Posterior vena cava (tissue), 2 donors: Measurements from ENCODE around the gene RING1. TPM values are rescaled to one million over a fixed set of nuclear protein-coding genes. Genes with fewer than 3 reads are reported as not detected.

ENCODE experiments used
- DNase-seq: peaks from one replicate; pipeline ENCODE4 v3.0.0-alpha.2; 2020; ENCODE audit warnings: low spot score
- intact Hi-C, 2 donors: fragments of 100-400 bp; cut with DNase I; formaldehyde crosslinking; loops; one replicate each; pipeline versions ENCODE4 v1.14.1 to v1.14.2; 2022 to 2023
- long read RNA-seq, 2 donors: library from polyadenylated mRNA; unstranded; transcript quantifications; one replicate each; pipeline ENCODE4 v2.0.0, GENCODE V29; 2020 to 2021
- total RNA-seq, 2 donors: library from RNA; stranded (reverse); fragmentation: NEBNext Ultra II Directional; extraction: Animal tissue kit (Norgen Biotek cat#: 25700); gene quantifications; one replicate each; pipeline ENCODE4 v1.2.1, GENCODE V29; 2021
- donor health status: DM: yes; HTN: yes; CAD: no.
- donor health status: DM: yes; HTN: yes; CAD: no.

The RING1 gene
- total RNA-seq: 10 to 100 TPM; 29.8 to 32.2 TPM
- long read RNA-seq, donor 1, partial matches to known transcripts: 3 of 4 reads
- long read RNA-seq, donor 1, other reads (novel, unspliced or antisense): 0 of 4 reads
- long read RNA-seq, donor 2, partial matches to known transcripts: 5 of 6 reads
- long read RNA-seq, donor 2, other reads (novel, unspliced or antisense): 0 of 6 reads

DNA sequence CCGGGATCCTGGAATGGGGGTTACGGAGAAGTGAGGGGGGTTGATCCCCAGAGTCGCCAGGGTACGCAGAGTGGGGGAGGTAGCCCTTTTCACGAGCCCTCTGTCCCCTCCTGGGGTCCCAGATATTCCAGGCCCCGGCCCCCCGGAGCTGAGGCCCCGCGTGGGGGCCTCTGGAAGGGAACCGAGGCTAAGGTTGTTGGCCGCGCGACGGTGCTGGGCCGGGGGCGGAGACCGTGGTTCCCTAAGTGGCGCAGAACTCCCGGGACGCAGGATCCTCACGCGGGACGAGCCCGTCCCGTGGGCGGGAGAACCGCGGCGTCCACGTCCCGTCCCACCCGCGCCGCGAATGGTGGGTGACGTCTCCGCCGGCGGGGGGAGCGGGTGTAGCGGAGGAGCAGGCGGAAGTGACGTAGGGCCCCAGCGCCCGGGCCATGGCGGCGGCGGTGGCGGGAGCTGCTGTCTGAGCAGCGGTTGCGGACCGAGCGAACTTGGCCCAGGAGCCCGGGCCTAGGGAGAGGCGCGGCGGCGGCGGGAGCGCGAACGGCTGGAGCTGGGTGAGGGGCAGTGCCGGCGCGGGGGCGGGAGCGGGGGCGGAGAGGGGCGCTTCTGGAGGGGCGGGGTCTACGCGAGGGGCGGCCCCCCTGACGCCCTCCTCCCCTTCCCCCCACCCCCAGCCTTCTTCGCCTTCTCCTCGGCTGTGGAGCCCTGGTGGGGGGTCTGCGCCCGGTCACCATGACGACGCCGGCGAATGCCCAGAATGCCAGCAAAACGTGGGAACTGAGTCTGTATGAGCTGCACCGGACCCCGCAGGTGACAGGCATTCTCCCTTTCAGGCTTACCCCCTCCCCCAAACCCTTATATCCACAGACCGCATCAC is at the start of gene RING1:
Gene RING1, plus strand, starts transcription at position 410 of the 877 bp plus-strand sequence. Its CDS starts 323 bp downstream, at position 733.
- intact Hi-C loops: no loop called here
- DNase-seq: peak; percentile 97

DNA sequence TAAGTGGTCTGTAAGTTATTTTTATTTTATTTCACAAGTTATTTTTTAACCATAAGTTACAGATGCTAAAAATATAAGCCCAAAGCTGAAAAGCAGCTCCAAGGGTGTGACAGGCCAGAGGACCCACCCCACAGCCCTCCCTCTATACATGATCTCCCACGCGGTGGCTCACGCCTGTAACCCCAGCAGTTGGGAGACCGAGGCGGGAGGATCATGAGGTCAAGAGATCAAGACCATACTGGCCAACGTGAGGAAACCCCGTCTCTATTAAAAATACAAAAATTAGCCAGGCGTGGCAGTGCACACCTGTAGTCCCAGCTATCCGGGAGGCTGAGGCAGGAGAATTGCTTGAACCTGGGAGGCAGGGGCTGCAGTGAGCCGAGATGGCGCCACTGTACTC is 48.2 kb upstream of the RING1 start:
- DNase-seq: peak; percentile 65
- intact Hi-C loops: loop anchor here in 1 of 2 donors (10.0 kb wide), 1 partner anchor 85 kb away; no protein-coding TSS in a partner anchor

DNA sequence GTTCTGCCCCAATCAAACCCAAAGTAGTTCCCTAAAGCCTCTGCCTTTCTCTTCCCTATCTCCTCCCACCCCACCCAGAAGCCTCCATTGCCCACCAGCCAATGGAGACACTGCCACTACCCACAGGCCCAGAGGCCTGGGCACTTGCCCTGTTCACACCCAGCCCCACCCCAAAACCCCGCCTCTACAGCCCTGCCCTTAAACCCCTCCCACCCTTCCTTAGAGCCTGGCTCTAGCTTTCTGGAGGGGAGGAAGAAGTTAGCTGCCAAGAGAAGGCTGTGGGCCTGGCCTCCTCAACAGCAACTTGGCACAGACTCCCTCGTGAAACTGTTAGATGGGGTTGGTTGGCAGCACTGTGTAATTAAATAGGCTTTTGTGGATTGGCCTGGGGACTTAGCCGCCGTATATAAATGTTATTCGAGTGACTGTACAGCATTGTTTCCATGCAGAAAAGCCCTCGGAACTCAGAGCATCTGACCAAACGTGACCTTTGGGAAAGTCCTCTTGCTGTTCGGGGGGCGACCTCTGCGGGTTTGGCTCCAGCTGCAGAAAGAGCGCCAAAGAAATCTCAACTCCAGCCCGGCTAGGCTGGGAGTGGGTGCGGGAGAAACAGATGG is 47.5 kb upstream of the RING1 start:
- intact Hi-C loops: loop anchor here in 1 of 2 donors (10.0 kb wide), 1 partner anchor 84 kb away; no protein-coding TSS in a partner anchor
- peak; percentile 89 for DNase-seq

DNA sequence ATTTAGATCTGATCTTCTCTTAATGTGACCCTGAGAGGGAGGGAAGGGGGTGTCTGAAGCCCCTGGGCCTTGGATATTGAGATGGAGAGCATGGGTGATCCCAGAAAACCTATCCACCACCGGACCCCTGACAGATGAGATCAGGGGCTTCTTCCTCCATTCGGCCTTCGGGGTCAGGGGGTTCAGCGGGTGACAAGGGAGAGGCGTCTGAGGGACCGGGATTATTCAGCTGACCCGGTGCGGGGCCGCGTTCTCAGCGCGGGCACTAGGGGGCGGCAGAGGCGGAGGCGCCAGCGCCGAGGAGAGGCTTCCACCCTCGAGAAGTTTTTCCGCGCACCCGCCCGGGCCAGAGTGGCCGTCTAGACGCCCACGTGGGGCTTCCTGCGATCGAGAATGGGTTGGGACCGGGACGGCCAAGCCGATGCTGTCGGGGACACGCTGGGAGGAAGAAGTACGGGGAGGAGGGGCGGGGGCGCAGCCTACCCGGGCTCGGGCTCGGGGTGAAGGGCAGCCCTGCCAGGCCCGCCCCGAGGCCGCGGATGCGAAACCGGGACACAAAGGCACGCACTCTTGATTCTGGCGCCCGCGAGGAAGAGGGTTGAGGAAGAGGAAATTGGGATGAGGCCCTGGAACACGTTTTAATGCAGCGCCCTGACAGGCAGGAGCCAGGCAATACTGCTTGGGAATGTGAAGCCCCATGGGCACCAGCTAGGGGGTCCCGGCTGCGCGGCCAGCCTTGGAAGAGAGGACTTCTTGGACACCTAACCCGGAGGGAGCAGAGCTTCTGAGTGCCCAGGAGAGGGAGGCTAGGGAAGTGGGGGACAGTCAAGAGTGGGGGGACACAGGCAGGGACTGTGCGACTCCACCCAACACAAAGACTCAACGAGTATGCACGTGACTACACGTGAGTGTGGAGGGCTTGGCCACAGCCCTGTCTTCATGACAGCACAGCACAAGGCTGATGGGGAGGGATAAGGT is 46.7 kb upstream of the RING1 start:
- DNase-seq: peak; percentile 96
- intact Hi-C loops: loop anchor here in 1 of 2 donors (10.0 kb wide), 1 partner anchor 83 kb away; no protein-coding TSS in a partner anchor

DNA sequence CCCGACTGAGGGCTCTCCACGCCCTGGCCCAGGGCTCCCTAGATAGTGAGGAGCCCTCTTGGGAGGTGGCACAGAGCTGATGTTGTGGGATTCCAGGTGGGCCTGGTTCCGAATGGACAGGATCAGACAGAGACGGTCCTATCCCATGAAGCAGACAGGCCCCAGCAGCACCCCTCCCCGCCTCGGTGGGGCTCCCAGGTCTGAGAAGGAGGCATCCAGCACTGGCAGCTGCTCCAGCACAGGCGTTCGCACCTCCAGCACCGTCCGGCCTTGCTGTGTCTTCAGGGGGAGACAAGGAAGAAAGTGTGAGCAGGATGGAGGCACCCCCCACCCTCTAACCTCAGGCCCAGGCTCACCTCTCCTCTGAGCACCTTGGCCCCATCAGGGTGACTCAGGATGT is 44.8 kb upstream of the RING1 start:
- peak; percentile 76 for DNase-seq
- intact Hi-C loops: loop anchor here in 1 of 2 donors (10.0 kb wide), 1 partner anchor 81 kb away; no protein-coding TSS in a partner anchor

DNA sequence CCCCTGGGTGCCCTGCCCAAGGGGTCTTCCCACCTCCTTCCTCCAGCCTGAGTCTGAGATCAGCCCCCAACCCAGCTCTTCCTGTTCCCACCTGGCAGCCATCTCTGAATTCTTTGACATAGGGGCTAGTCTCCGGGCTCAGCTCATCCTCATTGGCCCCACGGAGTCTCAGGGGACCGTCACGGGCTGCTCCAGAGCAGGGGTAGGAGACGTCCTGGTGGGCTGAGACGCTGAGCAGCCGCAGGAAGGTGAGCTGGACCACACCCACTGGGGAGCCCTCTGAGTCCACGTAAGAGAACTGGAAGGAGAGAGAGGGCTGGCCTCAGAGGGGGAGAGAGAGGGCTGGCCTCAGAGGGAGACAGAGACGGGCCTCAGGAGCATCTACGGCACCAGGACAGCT is 44.1 kb upstream of the RING1 start:
- peak; percentile 24 for DNase-seq
- intact Hi-C loops: loop anchor here in 1 of 2 donors (10.0 kb wide), 1 partner anchor 81 kb away; no protein-coding TSS in a partner anchor

DNA sequence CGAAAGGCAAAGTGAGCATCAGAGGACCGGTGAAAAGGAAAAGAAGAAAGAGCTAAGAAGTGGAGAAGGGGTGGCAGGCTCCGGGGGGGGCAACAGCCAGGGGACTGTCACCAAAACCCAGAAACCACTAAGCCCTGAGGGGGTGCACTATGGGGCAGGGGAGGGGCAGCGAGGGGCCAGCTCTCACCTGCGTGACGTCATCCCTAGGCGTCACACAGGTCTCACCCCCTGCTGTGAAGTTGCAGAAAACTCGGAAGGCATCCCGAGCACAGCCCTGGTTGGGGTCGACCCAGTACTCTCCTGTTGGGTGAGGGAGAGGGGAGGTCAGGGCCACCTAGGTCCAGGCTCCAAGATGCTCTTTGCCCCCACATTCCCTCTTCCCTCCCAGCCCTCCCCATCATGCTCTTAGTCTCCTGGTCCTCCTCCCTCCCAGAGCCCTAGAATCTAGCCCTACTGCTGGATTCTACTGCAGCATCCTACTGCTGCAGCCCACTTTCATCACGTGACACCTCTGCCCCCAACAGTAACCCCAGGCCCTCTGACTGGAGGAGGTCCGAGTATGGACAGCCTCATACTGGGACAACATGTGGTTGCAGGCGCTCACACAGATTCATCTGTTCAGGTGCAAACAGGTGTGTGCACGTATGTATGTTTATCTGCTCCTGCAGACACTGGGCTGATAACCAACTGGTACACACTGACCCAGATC is 43.5 kb upstream of the RING1 start:
- intact Hi-C loops: loop anchor here in 1 of 2 donors (10.0 kb wide), 1 partner anchor 80 kb away; no protein-coding TSS in a partner anchor

DNA sequence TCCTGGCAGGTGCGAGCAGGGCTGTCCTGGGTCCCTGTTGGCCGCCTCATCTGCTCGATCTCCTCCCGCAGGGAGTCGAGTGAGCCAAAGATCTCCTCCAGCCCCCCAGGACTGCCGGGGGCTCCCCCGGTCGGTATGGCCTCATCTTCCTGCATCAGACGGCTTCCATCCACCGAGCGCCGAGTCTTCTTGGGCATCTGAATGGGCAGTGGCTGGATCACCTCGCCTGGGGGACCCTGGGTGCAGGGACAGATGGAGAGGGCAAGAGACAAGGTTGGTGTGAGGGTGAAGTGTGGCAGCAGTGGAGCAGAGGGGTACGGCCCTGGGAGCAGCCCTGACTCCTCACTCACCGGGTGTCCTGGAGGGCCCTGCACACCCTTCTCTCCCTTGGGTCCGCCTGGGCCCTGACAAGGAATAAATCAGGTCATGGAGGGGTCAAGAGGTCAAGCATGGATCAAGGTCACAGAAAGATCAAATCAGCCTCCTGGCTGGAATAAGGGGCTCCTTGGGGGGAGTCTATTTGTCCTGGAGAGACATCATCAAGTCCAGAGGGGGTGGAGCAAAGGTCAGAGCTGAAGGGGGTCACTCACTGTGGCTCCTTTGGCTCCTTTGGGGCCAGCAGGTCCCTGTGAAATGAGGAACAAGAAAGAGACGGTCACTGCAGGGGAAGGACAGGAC is 42.6 kb upstream of the RING1 start:
- peak; percentile 57 for DNase-seq

More for the DNA sequence above, 43.5 kb upstream of the RING1 start:
- peak; percentile 42 for DNase-seq

DNA sequence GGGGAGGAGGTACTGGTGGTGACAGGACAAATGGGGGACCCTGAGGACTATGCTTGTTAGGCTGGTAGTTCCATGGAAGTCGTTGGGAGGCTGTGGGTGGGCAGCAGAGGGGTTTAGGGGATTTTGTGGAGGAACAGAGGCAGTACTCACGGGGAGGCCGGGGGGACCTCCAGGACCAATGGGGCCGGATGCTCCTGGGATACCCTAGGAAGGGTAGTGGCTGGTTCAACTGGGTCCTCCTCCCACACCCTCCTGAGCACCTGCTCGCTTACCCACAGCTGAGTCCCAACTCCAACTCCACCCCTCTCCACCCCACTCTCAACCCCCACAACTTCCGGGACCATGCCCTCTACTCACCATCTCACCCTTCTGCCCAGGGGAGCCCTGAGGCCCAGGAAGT is 41.9 kb upstream of the RING1 start:
- DNase-seq: peak; percentile 58
- intact Hi-C loops: loop anchor here in 1 of 2 donors (10.0 kb wide), 1 partner anchor 78 kb away; no protein-coding TSS in a partner anchor

More for the DNA sequence above, 42.6 kb upstream of the RING1 start:
- intact Hi-C loops: loop anchor here in 1 of 2 donors (10.0 kb wide), 1 partner anchor 79 kb away; no protein-coding TSS in a partner anchor

DNA sequence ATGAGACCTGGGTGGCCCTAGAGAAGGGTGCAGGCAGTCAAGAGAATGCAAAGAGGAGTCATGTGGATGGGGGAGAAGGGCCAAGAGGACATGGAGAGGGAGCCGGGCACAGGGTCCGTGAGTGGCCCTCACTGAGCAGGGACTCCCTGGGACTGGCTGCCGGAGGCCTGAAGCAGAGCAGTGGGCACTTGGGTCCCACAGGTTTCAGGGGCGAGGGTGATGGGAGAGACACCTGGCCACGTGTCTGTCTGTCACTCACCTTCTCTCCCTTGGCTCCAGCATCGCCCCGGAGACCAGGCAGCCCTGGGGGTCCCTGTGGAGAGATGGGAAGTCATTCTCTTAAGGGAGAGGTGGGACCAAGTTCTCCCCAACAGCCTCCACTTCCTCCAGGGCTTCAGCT is 41.5 kb upstream of the RING1 start:
- intact Hi-C loops: loop anchor here in 1 of 2 donors (10.0 kb wide), 1 partner anchor 78 kb away; no protein-coding TSS in a partner anchor
- peak; percentile 77 for DNase-seq

DNA sequence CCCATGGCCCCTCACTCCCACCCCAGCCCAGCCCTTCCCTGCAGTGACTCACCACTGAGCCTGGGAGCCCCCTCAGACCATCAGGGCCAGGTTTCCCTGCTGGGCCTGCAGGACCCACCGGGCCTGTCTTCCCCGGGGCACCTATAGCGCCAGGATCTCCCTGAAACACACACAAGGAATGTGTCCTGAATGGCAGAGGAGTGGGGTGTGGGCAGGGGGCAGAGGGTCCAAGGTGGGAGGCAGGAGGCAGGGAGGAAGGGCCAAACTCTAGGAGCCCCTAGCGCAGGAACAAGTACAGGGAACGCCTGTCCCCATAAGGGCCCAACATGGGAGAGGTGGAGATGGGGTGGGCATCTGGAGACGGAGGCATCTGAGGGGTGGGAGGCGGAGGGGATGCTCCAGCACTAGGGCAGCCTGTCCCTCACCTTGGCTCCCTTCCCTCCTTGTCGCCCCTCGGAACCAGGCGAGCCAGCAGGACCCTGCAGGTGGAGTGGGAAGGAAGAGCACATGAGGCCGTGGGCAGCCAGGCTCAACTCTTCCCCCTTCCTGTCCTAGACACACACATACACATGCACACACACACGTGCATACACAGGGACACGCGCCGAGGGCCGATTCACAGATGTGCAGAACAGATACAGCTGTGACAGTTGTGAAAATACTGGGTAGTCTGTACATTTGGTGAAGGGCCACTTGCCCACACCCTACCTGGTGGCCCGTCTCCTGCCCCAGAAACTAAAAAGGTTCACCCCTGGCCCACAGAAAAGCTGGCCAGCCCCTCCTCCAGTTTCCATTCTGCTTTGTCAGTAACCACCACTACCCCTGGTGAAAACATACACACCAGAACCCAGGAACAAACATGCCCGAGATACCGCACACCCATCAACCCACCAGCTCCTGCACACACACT is 40.7 kb upstream of the RING1 start:
- intact Hi-C loops: loop anchor here in 1 of 2 donors (10.0 kb wide), 1 partner anchor 77 kb away; no protein-coding TSS in a partner anchor
- DNase-seq: no peak

DNA sequence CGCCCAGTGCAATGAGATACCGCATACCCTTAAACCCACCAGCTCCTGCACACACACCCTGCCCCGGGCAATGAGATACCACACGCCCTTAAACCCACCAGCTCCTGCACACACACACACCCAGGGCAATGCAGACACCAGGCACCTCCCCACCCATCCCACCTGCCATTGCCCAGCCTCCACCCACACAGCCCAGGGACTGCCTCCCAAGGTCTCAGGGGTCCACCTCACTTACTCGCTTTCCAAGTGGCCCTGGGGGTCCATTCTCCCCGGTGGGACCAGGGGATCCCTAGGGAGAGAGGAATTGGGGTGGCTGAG is 40.1 kb upstream of the RING1 start:
- DNase-seq: peak; percentile 46
- intact Hi-C loops: loop anchor here in 1 of 2 donors (10.0 kb wide), 1 partner anchor 77 kb away; no protein-coding TSS in a partner anchor

DNA sequence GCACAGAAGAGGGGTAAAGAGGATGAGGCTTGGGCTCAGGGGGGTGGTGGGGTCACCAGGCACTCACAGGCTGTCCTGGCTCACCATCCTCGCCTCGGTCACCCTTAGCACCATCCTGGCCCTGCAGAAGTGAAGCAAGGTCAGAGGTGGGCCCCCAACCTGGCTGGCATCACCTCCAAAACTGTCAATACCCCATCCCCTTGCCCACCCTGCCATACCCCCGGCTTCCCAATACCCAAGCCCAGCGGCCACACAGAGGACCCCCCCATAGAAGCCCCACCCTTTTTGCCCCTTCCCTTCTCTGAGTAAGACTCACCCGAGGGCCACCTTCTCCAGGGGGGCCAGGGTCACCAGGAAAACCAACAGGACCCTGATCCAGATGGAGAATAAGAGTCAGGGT is 39.7 kb upstream of the RING1 start:
- peak; percentile 61 for DNase-seq
- intact Hi-C loops: loop anchor here in 1 of 2 donors (10.0 kb wide), 1 partner anchor 76 kb away; no protein-coding TSS in a partner anchor

DNA sequence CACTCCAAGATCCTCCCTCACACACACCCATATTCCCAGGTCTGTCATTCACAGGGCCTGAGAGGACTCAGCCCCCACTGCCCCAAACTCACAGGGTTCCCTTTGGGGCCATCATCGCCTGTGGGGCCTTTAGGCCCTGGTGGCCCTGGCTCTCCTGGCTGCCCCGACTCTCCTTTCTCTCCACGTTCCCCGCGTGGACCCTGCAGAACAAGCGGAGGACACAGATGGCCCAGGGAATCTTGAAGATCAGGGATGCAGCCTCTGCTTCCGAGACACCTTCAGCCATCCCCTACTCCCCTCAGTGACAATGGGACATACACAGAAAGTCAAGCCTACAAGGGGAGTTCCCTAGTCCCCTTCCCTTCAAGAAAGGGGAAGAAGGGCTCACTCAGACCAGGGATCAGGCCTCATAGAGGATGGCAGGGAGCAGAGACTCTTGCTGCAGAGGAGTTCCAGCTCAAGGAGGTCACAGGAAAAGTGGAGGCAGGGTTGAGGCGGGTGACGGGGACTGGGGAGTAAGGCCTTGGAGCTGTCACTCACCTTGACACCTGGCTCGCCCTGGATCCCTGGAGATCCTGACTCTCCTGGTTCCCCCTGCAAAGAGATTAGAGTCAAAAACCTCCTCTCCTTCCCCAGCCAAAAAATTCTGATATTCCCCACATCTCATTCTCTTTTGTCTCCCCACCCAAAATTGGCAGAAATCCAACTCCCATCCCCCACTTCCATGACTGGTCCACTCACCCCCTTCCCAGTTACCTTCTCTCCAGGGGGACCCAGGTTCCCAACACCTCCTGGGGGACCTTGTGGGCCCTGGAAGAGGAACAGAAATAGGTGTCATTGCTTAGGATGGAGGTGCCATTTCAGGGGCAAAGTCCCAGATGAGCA is 38.8 kb upstream of the RING1 start:
- intact Hi-C loops: loop anchor here in 1 of 2 donors (10.0 kb wide), 1 partner anchor 75 kb away; no protein-coding TSS in a partner anchor
- DNase-seq: no peak
